HG03066 (cell line): Measurements from ENCODE around the gene CACTIN.
"Not testable (repeated sequence)": the region's sequence is repeated elsewhere in the genome, so short reads cannot be mapped to it uniquely, and the experiment has no call there.

Experiments used
- ATAC-seq: cut with Tn5 transposase; IDR thresholded peaks from one replicate; pipeline ENCODE4 v1.9.1; 2021; ENCODE audit warnings: low read depth; ENCODE audit not compliant: unreplicated experiment

The CACTIN gene

DNA sequence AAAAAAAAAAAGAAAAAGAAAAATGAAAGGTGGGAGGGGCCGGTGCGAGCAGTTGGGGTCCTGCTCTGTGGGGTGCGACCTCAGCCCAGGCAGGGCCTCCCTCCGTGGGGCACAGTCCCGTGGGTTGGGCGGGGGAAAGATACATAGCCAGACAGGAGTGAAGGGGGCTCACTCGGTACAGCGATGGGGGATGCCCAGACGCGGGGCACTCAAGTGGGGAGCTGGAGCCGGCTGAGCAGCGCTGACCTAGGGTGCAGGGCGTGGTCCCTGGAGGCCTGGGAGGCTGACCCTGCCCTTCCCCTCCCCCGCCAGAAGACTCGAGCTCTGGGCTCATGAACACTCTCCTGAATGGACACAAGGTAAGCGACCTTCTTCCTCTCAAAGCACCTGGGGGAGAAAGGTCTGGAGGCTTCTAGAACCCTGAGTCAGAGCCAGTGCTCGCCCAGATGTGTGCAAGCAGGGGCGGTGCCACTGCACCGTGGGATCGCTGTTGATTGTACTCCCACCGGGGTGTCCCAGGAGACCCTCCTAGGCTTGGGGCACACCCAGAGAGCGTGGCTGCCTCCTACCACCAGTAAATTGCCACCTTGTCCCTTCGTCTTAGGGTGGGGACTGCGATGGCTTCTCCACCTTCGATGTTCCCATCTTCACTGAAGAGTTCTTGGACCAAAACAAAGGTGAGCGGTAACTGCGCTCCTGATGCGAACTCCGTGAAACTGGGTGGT, 50.5 kb downstream of the CACTIN start:
- ATAC-seq = no peak

DNA sequence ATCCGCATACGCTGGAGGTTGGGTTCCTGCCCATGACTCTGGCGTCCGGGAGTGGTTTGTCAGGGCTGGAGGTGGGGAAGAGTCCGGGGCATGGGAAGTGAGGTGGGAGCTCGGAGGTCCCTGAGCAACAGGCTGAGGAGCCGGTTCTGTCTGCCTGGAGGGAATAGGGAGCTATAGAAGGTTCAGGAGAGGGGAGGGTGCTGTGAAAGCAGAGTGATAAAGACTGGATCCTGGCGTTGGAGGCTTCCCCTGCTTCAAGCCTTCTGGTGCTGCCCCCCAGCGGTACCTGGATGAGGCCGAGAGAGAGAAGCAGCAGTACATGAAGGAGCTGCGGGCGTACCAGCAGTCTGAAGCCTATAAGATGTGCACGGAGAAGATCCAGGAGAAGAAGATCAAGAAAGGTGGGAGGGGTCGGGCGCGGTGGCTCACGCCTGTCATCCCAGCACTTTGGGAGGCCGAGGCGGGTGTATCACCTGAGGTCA, 51.3 kb downstream of the CACTIN start:
- no peak for ATAC-seq

DNA sequence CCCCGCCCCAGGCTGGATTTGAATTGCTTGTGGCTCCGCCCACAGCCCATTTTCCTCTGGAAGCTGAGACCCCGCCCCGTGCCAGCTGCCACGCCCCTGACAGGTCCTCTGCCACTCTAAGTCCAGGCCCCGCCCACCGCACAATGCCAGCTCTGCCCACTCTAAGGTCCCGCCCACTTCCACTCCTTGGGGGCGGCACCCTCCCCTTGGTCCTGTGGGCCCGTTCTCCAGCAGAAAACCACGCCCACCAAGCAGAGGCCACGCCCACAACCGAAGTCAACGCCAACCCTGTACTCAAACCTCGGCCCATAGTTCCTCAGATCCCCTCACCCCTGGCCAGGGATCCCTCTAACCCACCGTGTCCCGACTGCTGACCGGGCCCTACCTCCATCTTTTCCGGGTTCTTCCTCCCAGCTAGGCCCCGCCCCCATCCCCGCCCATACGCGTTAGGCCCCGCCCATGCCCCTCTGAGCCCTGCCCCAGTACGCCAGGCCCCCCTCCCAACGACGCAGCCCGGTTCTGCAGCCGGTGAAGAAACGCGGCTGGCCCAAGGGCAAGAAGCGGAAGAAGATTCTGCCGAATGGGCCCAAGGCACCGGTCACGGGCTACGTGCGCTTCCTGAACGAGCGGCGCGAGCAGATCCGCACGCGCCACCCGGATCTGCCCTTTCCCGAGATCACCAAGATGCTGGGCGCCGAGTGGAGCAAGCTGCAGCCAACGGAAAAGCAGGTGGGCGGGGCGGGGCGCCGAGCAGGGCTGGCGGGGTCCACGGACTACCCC, 52.5 kb downstream of the CACTIN start:
- no peak for ATAC-seq

DNA sequence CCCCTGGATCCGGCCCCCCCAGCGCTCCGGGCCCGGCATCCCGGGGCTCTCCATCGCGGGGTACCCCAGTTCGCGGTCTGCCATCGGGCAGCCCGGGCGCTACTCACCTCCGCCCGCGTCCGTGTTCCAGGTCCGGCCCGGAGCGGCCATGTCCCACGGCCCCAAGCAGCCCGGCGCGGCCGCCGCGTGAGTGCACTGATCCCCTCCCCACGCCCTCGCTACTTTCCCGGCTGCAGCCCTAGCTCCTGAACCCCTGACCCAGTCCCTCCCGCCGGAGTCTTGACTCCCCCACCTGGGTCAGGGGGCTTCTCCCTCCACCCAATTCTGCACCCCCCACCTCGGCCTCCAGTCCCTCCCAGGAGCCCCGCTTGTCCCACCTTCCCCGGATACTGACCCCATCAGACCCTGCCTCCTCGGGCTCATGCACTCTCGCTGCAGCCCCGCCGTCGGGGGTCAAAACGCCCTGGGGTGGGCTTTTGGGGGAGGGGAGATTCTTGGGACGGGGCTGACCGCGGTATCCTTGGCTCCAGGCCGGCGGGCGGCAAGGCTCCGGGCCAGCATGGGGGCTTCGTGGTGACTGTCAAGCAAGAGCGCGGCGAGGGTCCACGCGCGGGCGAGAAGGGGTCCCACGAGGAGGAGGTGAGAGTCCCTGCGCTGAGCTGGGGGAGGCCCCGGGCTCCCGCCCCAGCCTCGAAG, 53.3 kb downstream of the CACTIN start:
- peak; percentile 9 for ATAC-seq

DNA sequence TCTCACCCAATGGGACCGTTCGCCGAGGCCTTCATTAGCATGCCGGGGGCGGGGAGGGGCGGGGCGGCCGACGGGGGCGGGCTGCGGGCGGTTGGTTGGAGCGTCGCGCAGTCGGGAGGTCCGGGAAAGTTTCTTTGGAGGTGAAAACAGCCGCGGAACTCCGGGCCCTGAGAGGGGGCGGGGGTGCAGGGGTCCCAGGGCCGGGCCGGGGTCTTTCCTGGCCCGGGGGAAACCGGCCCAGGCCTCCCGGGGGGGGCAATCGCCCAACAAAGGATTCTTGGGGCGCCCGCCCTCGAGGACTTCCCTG, 53.8 kb downstream of the CACTIN start, which contains the start of gene HMG20B:
TSS of gene HMG20B (plus strand) at position 90 of the 307 bp plus-strand sequence. CDS start 366 bp downstream, outside the sequence.
- no peak for ATAC-seq

DNA sequence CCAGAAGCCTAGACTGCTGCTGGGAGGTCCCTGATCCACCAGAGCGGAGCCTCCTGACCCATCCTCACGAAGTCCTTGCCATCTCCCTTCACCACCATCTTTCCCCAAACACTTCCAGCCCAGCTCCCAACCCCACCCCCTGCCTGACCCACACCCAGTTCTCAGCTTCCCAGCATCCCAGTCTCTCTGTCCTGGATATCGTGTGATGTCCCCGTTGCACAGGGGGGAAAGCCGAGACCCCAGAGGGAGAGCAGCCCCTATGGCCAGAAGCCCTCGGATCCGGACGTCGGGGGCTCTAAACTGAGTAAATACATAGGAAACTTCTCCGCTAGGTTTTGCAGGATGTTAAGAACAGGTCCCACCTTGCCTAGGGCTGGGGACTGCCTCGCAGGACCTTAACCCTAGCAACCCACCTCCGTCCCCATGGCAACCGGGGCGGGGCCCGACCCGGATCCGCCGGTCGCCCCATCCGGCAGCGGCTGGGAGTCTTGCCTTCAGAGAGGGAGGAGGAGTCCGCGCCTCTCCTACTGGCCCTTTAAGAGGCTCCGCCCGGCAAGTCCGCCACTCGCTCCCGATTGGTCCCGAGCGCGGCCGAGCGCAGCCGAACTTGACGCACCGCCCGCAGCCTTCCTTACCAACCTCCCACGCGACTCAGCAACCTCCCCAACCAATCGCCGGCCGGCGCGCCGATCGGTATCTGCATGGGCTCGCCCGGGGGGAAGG, 54.3 kb downstream of the CACTIN start:
- peak; percentile 90 for ATAC-seq

DNA sequence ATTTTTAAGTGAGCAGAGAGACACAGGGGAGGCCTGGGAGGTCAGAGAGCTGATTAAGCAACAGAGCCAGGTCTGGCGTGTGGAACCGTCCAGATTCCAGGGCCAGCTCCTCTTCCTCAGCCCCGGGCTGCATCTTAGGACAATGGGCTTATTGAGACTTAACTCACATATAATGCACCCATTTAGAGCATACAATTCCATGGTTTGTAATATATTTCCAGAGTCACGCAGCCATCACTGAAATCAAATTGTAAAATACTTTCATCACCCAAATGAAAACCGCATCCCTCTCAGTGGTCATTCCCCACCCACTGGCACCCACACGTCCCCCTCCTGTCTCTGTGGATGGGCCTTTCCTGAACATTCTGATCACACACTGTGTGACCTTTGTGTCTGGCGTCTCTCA, 56.0 kb downstream of the CACTIN start:
- ATAC-seq = no peak

DNA sequence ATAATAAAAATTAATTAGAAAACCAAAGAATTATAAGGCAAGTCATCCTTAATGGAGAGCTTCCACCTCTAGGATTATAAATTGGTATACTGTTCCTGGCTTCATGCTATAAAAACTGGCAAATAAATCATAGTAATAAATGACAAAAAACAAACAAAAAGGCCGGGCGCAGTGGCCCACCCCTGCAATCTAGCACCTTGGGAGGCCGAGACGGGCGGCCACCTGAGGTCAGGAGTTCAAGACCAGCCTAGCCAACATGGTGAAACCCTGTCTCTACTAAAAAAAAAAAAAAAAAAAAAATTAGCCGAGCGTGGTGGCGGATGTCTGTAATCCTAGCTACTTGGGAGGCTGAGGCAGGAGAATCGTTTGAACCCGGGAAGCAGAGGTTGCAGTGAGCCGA, 56.5 kb downstream of the CACTIN start:
- ATAC-seq = not testable (repeated sequence)

DNA sequence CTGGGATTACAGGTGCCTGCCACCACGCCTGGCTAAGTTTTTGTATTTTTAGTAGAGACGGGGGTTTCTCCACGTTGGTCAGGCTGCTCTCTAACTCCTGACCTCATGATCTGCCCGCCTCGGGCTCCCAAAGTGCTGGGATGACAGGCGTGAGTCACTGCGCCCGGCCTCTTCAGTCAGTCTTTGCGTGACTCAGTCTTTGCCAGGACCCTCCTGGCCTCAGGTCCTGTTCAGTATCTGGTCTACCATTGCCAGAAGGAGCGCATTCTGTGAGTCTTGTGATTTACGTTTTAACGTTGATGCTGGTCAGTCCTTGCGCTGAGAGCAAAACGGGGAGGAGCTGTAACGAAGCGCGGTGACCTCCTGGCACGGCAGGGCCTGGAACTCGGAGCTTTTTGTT, 61.5 kb downstream of the CACTIN start:
- no peak for ATAC-seq

DNA sequence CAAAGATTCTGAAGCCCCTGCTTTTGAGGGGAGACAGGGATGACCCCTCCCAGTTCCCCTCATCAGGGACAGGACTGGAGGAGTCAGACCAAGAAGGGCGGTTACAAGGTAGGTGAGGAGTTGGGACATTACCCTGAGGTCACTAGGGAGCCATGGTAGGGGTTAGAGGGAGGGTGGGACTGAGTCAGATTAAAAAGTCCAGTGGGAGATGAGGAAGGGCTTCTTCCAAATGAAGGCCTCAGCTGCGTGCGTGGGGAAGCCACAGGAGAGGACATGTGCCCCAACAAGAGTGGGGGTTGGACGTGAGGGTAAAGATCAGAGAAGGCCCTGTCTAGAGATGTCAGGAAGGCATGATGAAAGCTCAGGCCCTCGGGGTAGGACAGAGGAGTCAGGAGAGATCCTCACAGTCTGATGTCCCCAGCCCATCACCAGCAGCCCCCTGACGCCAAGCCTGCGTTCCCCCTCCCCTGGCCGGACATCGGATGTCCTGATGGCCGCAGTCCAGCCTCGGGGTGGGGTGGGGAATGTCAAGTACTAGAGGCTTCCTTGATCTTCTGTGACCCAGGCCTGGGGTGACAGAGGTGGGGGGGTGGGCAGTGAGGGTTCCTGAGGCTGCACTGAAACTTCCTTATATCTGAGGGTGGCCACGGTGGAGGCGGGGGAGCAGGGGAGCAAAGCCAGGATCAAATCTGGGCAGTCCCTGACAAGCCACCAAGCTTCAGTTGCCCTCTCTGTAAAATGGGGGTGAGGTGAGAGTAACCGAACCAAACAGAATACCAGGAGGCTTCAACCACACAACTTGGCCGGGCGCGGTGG, 62.7 kb downstream of the CACTIN start:
- no peak for ATAC-seq
